ENCODE results near the gene ST7.
"Not testable (repeated sequence)": the region's sequence is repeated elsewhere in the genome, so short reads cannot be mapped to it uniquely, and the experiment has no call there.

Gene ST7

GRCh38 chr7:117010375-117011133 is 57.3 kb downstream of the ST7 start:
- DNase-seq = peak in 1 of 6 experiments; percentile 8

GRCh38 chr7:117011419-117012260 is 58.3 kb downstream of the ST7 start:
- DNase-seq = no peak

DNA sequence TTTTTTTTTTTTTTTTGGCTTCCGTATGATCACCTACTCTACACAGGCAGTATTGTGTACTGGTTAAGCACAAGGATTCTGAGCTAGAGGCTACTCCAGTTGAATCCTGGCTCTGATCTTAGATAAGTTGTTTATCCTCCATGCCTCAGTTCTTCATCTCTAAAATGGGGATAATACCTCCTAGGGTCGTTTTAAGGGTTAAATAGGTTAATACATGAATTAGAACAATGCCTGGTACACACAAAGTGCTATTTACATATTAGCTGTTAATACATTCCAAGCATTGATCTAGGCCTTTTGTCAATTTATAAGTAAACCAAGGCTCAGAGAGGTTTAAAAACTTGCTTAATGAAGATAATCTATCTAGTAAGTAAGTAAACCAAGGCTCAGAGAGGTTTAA is 59.0 kb downstream of the ST7 start:
- DNase-seq = no peak

DNA sequence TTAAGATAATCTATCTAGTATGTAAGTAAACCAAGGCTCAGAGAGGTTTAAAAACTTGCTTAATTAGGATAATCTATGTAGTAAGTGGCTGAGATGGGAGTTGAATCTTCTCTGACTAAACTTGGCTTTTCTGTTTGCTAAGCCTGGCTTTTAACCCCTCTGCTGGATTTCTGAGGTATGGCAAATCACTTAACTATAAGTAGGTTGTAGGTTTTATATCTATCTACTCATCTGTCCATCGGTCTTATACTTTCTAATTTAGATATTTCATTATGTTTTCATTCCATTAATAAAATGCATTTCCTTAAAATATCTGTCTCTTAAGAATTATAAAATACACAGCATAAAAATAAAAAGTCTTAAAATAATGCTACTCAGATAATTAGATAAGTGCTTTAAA is 59.4 kb downstream of the ST7 start:
- peak in 2 of 6 experiments; percentile 23 to 25 for DNase-seq

GRCh38 chr7:117014099-117014656 is 60.9 kb downstream of the ST7 start:
- no peak for DNase-seq

GRCh38 chr7:117014673-117015133 is 61.4 kb downstream of the ST7 start:
- peak in 1 of 6 experiments; percentile 6 for DNase-seq

GRCh38 chr7:117015258-117016184 is 62.2 kb downstream of the ST7 start:
- DNase-seq = no peak

DNA sequence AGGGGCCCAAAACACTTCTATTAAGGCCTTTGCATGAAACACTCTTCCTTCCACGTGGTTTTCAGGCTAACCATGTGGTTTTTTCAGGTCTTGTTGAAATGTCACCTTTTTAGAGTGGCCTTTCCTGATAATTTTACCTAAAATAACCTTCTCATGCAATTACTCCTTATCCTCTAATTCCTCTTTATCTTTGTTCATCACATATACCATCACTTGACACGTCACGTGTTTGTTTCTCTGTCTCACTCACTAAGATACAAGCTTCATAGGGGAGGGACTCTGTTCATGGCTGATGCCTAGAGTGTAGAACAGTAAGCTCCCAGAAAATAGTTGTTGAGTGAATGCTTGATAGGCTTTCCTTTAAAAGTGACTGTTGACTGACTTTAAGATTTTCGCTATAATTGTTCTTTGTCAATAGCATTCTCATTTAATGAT is 63.7 kb downstream of the ST7 start:
- no peak for DNase-seq

DNA sequence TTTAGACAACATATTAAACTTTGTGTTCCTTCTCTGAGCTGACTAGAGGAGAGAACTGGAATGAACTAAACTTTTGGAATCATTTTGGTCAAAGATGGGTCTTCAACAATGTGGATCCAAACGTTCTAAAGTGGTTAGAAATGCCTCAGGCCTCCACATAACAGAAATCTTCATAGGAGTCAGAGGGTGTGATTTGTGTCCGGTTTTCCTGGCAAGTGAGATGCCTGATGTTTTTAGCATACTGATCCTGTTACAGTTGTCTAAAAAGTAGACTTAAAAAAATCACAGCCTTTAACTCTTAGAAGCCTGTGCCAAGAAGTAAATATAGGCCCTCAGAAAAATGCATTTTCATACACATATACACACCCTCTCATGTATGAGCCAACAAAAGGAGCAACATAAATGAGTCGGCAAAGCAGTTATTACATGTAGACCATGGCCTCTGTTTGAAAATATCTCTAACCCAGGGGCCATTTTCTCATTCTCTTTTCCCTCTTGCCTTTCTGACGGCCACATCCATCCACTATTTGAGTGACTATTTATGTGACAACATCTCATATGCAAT is 64.5 kb downstream of the ST7 start:
- DNase-seq = no peak

DNA sequence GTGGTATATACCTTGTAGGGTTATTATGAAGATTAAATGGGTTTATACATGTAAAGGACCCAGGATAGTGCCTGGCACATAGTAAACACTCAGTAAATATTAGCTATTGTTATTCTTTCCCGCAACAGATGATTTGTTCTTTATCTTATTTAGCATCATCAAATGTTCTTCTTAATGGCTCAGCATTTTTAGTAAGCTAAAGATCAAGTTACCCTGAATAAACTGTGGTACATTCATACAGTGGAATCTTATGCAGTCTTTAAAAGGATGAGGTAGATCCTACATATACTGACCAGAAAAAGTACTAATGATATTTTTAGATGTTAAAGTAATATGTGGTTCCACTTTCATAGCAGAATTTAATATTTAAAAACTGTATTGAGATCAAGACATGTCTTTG is 65.4 kb downstream of the ST7 start:
- DNase-seq = no peak

GRCh38 chr7:117019287-117019686 is 66.0 kb downstream of the ST7 start:
- DNase-seq = no peak

- DNase-seq = no peak
Observed at GRCh38 chr7:117019786-117020590, 66.7 kb downstream of the ST7 start.

- DNase-seq = no peak
Observed at GRCh38 chr7:117020591-117020973, 67.3 kb downstream of the ST7 start.

GRCh38 chr7:117021366-117021765 is 68.1 kb downstream of the ST7 start:
- DNase-seq = no peak

- DNase-seq = no peak
Observed at GRCh38 chr7:117021986-117022385, 68.7 kb downstream of the ST7 start.

GRCh38 chr7:117023325-117023854 is 70.1 kb downstream of the ST7 start:
- no peak for DNase-seq

- DNase-seq = no peak
Observed at GRCh38 chr7:117024811-117025210, 71.5 kb downstream of the ST7 start.

GRCh38 chr7:117025891-117026290 is 72.6 kb downstream of the ST7 start:
- no peak for DNase-seq

- not testable (repeated sequence) for DNase-seq
Observed at GRCh38 chr7:117030346-117030745, 77.0 kb downstream of the ST7 start.

GRCh38 chr7:117030793-117031192 is 77.5 kb downstream of the ST7 start:
- not testable (repeated sequence) for DNase-seq

GRCh38 chr7:117032810-117033209 is 79.5 kb downstream of the ST7 start:
- no peak for DNase-seq

All from stimulated activated naive CD4-positive, alpha-beta T cell (primary cell).